HepG2 (cell line): Measurements from ENCODE around the gene ADPRS. TPM values are rescaled to one million over a fixed set of nuclear protein-coding genes. Genes with fewer than 3 reads are reported as not detected.

Experiments used
- ATAC-seq: fragments of 200-7000 bp; cut with Tn5 transposase; 3 replicates; pipeline ENCODE4 v1.9.1; 2020; ENCODE audit warnings: mild to moderate bottlenecking, moderate library complexity
- BruUV-seq: library from RNA; stranded (reverse); fragments of 400-500 nt; replicated peaks from 2 replicates; lab custom pipeline; 2021; lab: Mats Ljungman, UMichigan
- CTCF ChIA-PET: fragments of 300-600 bp; formaldehyde crosslinking; extraction: SDS; loops from one replicate; lab custom pipeline; 2021; ENCODE audit warnings: low total read pairs, inconsistent platforms, low intra/inter-chr PET ratio; lab: Yijun Ruan, JAX
- POLR2A ChIA-PET: fragments of 350-600 bp; sonication (Branson Sonifier 250); formaldehyde crosslinking; loops from one replicate; lab custom pipeline; 2020; ENCODE audit warnings: antibody characterized with exemption, inconsistent platforms; lab: Yijun Ruan, JAX
- DNase-seq: peaks from one replicate; pipeline ENCODE4 v3.0.0-alpha.2; 2015; ENCODE audit warnings: low spot score
- FAIRE-seq: peaks from 3 replicates; lab custom pipeline; 2011; peaks lifted over from hg19 to GRCh38; lab: Jason Lieb, UNC
- H2AFZ ChIP-seq: one replicate; pipeline ENCODE4 v1.6.1; 2011; ENCODE audit warnings: low read length, inconsistent platforms
- H3K27ac ChIP-seq: fragments of 300-600 bp; 3 replicates; pipeline ENCODE4 v1.8.0; 2011; ENCODE audit warnings: mixed run types, mild to moderate bottlenecking, mixed read lengths, low read length, inconsistent platforms; ENCODE audit not compliant: insufficient read depth; ENCODE audit errors: extremely low read length
- H3K27me3 ChIP-seq, 2 experiments: fragments of 200-600 bp in 1 of 2; 2 replicates in 1 of 2; 3 replicates in 1 of 2; pipeline versions ENCODE4 v1.6.0 to v1.8.0; 2011; ENCODE audit warnings: low read length in 2 of 2, mild to moderate bottlenecking in 2 of 2, moderate library complexity in 2 of 2, inconsistent platforms in 1 of 2; ENCODE audit not compliant: insufficient read depth in 2 of 2, control insufficient read depth in 1 of 2
- H3K36me3 ChIP-seq, 2 experiments: fragments of 200-600 bp in 1 of 2; replicated peaks in 1 of 2; 2 replicates in 1 of 2; 3 replicates in 1 of 2; pipeline versions ENCODE4 v1.5.1 to v1.8.0; 2011; ENCODE audit warnings: low read length in 2 of 2, inconsistent platforms in 1 of 2; ENCODE audit not compliant: insufficient read depth in 2 of 2, control insufficient read depth in 1 of 2
- H3K4me1 ChIP-seq: 2 replicates; pipeline ENCODE4 v1.5.1; 2012; ENCODE audit warnings: low read length, inconsistent platforms; ENCODE audit not compliant: insufficient read depth
- H3K4me2 ChIP-seq: 2 replicates; pipeline ENCODE4 v1.6.0; 2011; ENCODE audit warnings: low read depth, low read length, inconsistent platforms
- H3K4me3 ChIP-seq, 3 experiments: fragments of 200-600 bp in 1 of 3; sonication (generic), shearing (Covaris generic) in 1 of 3; replicated peaks in 1 of 3; 2 replicates each; pipeline ENCODE4 v1.5.1; 2011 to 2016; ENCODE audit warnings: low read length in 3 of 3, inconsistent platforms in 2 of 3, low read depth in 2 of 3, mild to moderate bottlenecking in 2 of 3, control low read depth in 1 of 3, mixed read lengths in 1 of 3; ENCODE audit not compliant: insufficient read depth in 1 of 3
- H3K79me2 ChIP-seq: one replicate; pipeline ENCODE4 v1.6.1; 2011; ENCODE audit warnings: low read length, inconsistent platforms; ENCODE audit not compliant: insufficient read depth
- H3K9ac ChIP-seq: 2 replicates; pipeline ENCODE4 v1.6.0; 2011; ENCODE audit warnings: mild to moderate bottlenecking, low read depth, low read length, inconsistent platforms; ENCODE audit not compliant: insufficient read depth
- H3K9me3 ChIP-seq: 2 replicates; pipeline ENCODE4 v1.5.1; 2012; ENCODE audit warnings: mild to moderate bottlenecking, low read length
- H4K20me1 ChIP-seq: 2 replicates; pipeline ENCODE4 v1.6.0; 2011; ENCODE audit warnings: inconsistent platforms, mild to moderate bottlenecking, low read length, moderate library complexity; ENCODE audit not compliant: insufficient read depth
- CENPBD1 ChIP-seq: sonication (generic); formaldehyde crosslinking; IDR thresholded peaks from 2 replicates; pipeline ENCODE4 v1.8.0; 2022; ENCODE audit warnings: missing genetic modification reagents, low read depth, mild to moderate bottlenecking, borderline replicate concordance
- DRAP1 ChIP-seq: IDR thresholded peaks from 2 replicates; pipeline ENCODE4 v1.6.1; 2016; ENCODE audit warnings: missing genetic modification reagents, missing compliant biosample characterization
- HOXD1 ChIP-seq: sonication (generic); formaldehyde crosslinking; IDR thresholded peaks from 2 replicates; pipeline ENCODE4 v1.5.0; 2020; ENCODE audit warnings: missing genetic modification reagents
- SATB2 ChIP-seq: sonication (generic); formaldehyde crosslinking; IDR thresholded peaks from 2 replicates; pipeline ENCODE4 v1.5.0; 2020; ENCODE audit warnings: missing genetic modification reagents
- SETDB1 ChIP-seq: sonication (generic); formaldehyde crosslinking; IDR thresholded peaks from 2 replicates; pipeline ENCODE4 v1.5.1; 2020; ENCODE audit warnings: missing genetic modification reagents, mild to moderate bottlenecking, borderline replicate concordance
- TBX2 ChIP-seq: sonication (generic); formaldehyde crosslinking; IDR thresholded peaks from 2 replicates; pipeline ENCODE4 v1.5.0; 2020; ENCODE audit warnings: missing genetic modification reagents, mild to moderate bottlenecking, borderline replicate concordance
- YY1 ChIP-seq: IDR thresholded peaks from 2 replicates; pipeline ENCODE4 v1.6.1; 2011; ENCODE audit warnings: low read length, low read depth, moderate library complexity, mild to moderate bottlenecking; ENCODE audit not compliant: insufficient read depth, insufficient replicate concordance
- ZNF703 ChIP-seq: sonication (generic); formaldehyde crosslinking; IDR thresholded peaks from 2 replicates; pipeline ENCODE4 v1.5.1; 2020; ENCODE audit warnings: missing genetic modification reagents, mild to moderate bottlenecking, moderate library complexity, borderline replicate concordance
- ZNF780A ChIP-seq: sonication (generic); formaldehyde crosslinking; IDR thresholded peaks from 2 replicates; pipeline ENCODE4 v1.8.0; 2022; ENCODE audit warnings: mild to moderate bottlenecking, missing genetic modification reagents, moderate library complexity
- WGBS: methylation state at CpG from one replicate; pipeline ENCODE4 v1.1.6; 2017; ENCODE audit warnings: low lambda C conversion rate; 5-methylcytosine and 5-hydroxymethylcytosine counted together
- in situ Hi-C: cut with HindIII; loops from 2 replicates; pipeline ENCODE4 v1.10.0; 2017; ENCODE audit warnings: low pct_unique_long_range_greater_than_20kb; ENCODE audit not compliant: extremely low pct_ligation_motif_present
- intact Hi-C: fragments of 100-400 bp; cut with micrococcal nuclease; formaldehyde crosslinking; loops from one replicate; pipeline ENCODE4 v1.10.0; 2022; ENCODE audit not compliant: unreplicated experiment
- polyA plus RNA-seq, 8 experiments: library from polyadenylated mRNA; depleted of rRNA in 3 of 8; stranded (reverse) in 7 of 8; unstranded in 1 of 8; fragments of >200 nt; fragmentation: Illumina TruSeq in 4 of 8; extraction: Trizol in 4 of 8; gene quantifications; 2 replicates each; pipeline versions ENCODE4 v1.2.1 to v1.2.3, GENCODE V29; 2011 to 2016; ENCODE audit warnings: low read depth in 4 of 8, missing spikeins in 1 of 8, mixed read lengths in 1 of 8; ENCODE audit not compliant: insufficient read depth in 1 of 8
- total RNA-seq, 5 experiments: library from RNA; depleted of rRNA; stranded (reverse); fragments of >200 nt; fragmentation: Illumina TruSeq; extraction: Trizol; gene quantifications; 2 replicates each; pipeline ENCODE4 v1.2.3, GENCODE V29; 2016; ENCODE audit warnings: low read depth in 1 of 5

Gene ADPRS
- total and polyA plus RNA-seq, 2 of the 13 experiments (the other 11 are each of a cell fraction or from before 2014, with no cell fraction given) = 30.6 to 36.4 TPM

- BruUV-seq = no TSS peak
- in situ Hi-C loops (no loop called here), intact Hi-C loops (no loop called here)
- peaks cover 41% of the 10 kb centered on the region for H3K4me1 ChIP-seq
- H2AFZ ChIP-seq = no peak overlapping the region
- H3K4me3 ChIP-seq = no peak overlapping the region
- no peaks in the 10 kb centered on the region for H4K20me1 ChIP-seq
- peak overlapping the region; percentile 91; the same call in 1 of the 2 replicates for H3K4me2 ChIP-seq
- ATAC-seq = no peak
- FAIRE-seq = no peak
- TF ChIP-seq ZNF703 (CRISPR knock-in tag) = no peak
- no peak for TF ChIP-seq TBX2 (CRISPR knock-in tag)
- no peak for TF ChIP-seq ZNF780A
- no peak for TF ChIP-seq YY1
- TF ChIP-seq DRAP1 (CRISPR knock-in tag) = no peak
- TF ChIP-seq HOXD1 = no peak
- no peak for TF ChIP-seq CENPBD1 (CRISPR knock-in tag)
- TF ChIP-seq SATB2 (CRISPR knock-in tag) = no peak
- no peak for TF ChIP-seq SETDB1 (CRISPR knock-in tag)
- no peaks in the 10 kb centered on the region for H3K79me2 ChIP-seq
- H3K9ac ChIP-seq = no peak overlapping the region
- DNase-seq = no peak
- no peak overlapping the region for H3K27ac ChIP-seq
- no peaks in the 10 kb centered on the region for H3K36me3 ChIP-seq
- no peaks in the 10 kb centered on the region for H3K9me3 ChIP-seq
- 38% methylated on average over 5 of the region's 5 CpGs for WGBS
- ChIA-PET POLR2A (interaction anchor here (1.2 to 1.9 kb wide), 4 partner anchors 9 to 191 kb away, joined by 3 to 7 read pairs (median 5); no protein-coding TSS in a partner anchor), CTCF (no interaction called here)
- peaks cover 4 to 23% of the 10 kb centered on the region in 2 experiments; a peak in 2 of 5 replicates for H3K27me3 ChIP-seq
Observed at GRCh38 chr1:36115931-36116330, 27.2 kb downstream of the ADPRS start.
